ENCODE results near the gene CXCL16. TPM values are rescaled to one million over a fixed set of nuclear protein-coding genes. Genes with fewer than 3 reads are reported as not detected.

The CXCL16 gene
- total RNA-seq, 1 donor from 2014 or later, result 2.2 TPM

DNA sequence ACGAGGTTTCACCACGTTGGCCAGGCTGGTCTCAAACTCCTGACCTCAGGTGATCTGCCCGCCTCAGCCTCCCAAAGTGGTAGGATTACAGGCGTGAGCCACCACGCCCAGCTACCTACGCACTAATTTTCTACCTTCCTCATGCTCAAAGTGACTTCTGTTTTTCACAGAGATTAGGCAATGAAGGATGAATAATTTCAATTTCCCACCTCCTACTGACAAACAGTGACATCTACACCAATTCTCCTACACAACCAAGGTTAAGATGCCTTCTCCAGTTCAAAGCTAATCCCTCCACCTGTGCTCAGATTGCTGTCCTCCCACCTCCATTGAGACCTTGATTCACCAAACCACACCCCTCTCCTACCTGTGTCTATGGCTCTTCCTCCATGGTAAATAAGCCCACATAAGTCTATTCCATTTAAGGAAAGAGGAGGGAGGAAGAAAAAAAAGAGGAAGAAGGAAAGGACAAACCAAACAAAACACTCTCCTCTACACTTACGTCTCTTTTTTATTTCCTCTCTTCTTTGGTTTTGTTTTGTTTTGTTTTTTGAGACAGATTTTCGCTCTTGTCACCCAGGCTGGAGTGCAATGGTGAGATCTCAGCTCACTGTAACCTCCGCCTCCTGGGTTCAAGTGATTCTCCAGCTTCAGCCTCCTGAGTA lies 13.9 kb downstream of the CXCL16 start:
- Mint-ChIP-seq H3K27me3 (ENCODE audit: low read depth, unreplicated experiment) (peaks cover 8% of the 10 kb centered on the region), H3K4me3 (ENCODE audit: unreplicated experiment) (no peak overlapping the region), H3K4me1 (ENCODE audit: low read depth, unreplicated experiment) (no peaks in the 10 kb centered on the region), H3K36me3 (ENCODE audit: low read depth, unreplicated experiment) (no peaks in the 10 kb centered on the region), H3K9me3 (ENCODE audit: unreplicated experiment) (no peaks in the 10 kb centered on the region), H3K27ac (ENCODE audit: unreplicated experiment) (no peak overlapping the region)
- Histone ChIP-seq H3K27me3 (ENCODE audit: insufficient read depth, low read length) (no peaks in the 10 kb centered on the region), H3K9me3 (ENCODE audit: insufficient read depth, low read depth, low read length) (no peaks in the 10 kb centered on the region), H3K79me2 (ENCODE audit: insufficient read depth, low read length) (no peaks in the 10 kb centered on the region), H3K9ac (ENCODE audit: low read length) (no peak overlapping the region), H4K20me1 (ENCODE audit: insufficient read depth, low read length) (no peaks in the 10 kb centered on the region), H3K36me3 (ENCODE audit: insufficient read depth, low read length) (no peaks in the 10 kb centered on the region), H3K4me1 (ENCODE audit: insufficient read depth, low read length) (peaks cover 9% of the 10 kb centered on the region), H3K27ac (ENCODE audit: low read depth, low read length) (no peak overlapping the region), H3K4me3 (ENCODE audit: insufficient read depth, low read depth, low read length) (no peak overlapping the region), H3K4me2 (ENCODE audit: low read length) (no peak overlapping the region), H2AFZ (ENCODE audit: low read depth, low read length) (no peak overlapping the region)
- FAIRE-seq, result no peak
- DNase-seq (ENCODE audit: low read depth), result no peak
- no peak for TF ChIP-seq EZH2 (IDR thresholded peaks at IDR 0.05; ENCODE audit: insufficient read depth, low read length)
- TF ChIP-seq, protein P1, sequence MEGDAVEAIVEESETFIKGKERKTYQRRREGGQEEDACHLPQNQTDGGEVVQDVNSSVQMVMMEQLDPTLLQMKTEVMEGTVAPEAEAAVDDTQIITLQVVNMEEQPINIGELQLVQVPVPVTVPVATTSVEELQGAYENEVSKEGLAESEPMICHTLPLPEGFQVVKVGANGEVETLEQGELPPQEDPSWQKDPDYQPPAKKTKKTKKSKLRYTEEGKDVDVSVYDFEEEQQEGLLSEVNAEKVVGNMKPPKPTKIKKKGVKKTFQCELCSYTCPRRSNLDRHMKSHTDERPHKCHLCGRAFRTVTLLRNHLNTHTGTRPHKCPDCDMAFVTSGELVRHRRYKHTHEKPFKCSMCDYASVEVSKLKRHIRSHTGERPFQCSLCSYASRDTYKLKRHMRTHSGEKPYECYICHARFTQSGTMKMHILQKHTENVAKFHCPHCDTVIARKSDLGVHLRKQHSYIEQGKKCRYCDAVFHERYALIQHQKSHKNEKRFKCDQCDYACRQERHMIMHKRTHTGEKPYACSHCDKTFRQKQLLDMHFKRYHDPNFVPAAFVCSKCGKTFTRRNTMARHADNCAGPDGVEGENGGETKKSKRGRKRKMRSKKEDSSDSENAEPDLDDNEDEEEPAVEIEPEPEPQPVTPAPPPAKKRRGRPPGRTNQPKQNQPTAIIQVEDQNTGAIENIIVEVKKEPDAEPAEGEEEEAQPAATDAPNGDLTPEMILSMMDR (IDR thresholded peaks at IDR 0.05; ENCODE audit: insufficient read depth, low read depth, low read length), result no peak

DNA sequence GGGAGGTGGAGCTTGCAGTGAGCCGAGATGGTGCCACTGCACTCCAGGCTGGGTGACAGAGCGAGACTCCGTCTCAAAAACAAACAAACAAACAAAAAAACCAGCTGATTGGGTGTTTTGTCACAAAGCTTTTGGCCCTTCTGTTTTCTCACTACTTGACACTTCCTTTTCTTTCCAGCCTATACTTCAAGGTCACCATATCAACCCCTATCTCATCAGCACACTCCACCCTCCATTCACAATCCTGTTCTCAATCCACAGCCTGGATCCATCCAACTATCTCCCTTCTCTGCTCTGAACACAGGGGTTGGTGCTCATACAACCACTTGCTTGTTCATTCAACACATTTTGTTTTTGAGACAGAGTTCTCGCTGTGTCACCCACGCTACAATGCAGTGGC lies 15.1 kb downstream of the CXCL16 start:
- Histone ChIP-seq H3K4me2 (ENCODE audit: low read length) (no peak overlapping the region), H3K9ac (ENCODE audit: low read length) (no peak overlapping the region), H3K4me3 (ENCODE audit: insufficient read depth, low read depth, low read length) (no peak overlapping the region), H3K27ac (ENCODE audit: low read depth, low read length) (no peak overlapping the region), H3K4me1 (ENCODE audit: insufficient read depth, low read length) (peaks cover 9% of the 10 kb centered on the region), H4K20me1 (ENCODE audit: insufficient read depth, low read length) (no peaks in the 10 kb centered on the region), H2AFZ (ENCODE audit: low read depth, low read length) (no peak overlapping the region), H3K9me3 (ENCODE audit: insufficient read depth, low read depth, low read length) (no peaks in the 10 kb centered on the region), H3K36me3 (ENCODE audit: insufficient read depth, low read length) (no peaks in the 10 kb centered on the region), H3K27me3 (ENCODE audit: insufficient read depth, low read length) (no peaks in the 10 kb centered on the region), H3K79me2 (ENCODE audit: insufficient read depth, low read length) (no peaks in the 10 kb centered on the region)
- DNase-seq (ENCODE audit: low read depth) (no peak), FAIRE-seq (no peak)
- TF ChIP-seq, protein P1 (IDR thresholded peaks at IDR 0.05; ENCODE audit: insufficient read depth, low read depth, low read length), result no peak
- TF ChIP-seq EZH2 (IDR thresholded peaks at IDR 0.05; ENCODE audit: insufficient read depth, low read length), result no peak
- Mint-ChIP-seq H3K27me3 (ENCODE audit: low read depth, unreplicated experiment) (peaks cover 8% of the 10 kb centered on the region), H3K27ac (ENCODE audit: unreplicated experiment) (no peak overlapping the region), H3K36me3 (ENCODE audit: low read depth, unreplicated experiment) (peaks cover 2% of the 10 kb centered on the region), H3K4me3 (ENCODE audit: unreplicated experiment) (no peak overlapping the region), H3K9me3 (ENCODE audit: unreplicated experiment) (peaks cover under 1% of the 10 kb centered on the region), H3K4me1 (ENCODE audit: low read depth, unreplicated experiment) (no peaks in the 10 kb centered on the region)

DNA sequence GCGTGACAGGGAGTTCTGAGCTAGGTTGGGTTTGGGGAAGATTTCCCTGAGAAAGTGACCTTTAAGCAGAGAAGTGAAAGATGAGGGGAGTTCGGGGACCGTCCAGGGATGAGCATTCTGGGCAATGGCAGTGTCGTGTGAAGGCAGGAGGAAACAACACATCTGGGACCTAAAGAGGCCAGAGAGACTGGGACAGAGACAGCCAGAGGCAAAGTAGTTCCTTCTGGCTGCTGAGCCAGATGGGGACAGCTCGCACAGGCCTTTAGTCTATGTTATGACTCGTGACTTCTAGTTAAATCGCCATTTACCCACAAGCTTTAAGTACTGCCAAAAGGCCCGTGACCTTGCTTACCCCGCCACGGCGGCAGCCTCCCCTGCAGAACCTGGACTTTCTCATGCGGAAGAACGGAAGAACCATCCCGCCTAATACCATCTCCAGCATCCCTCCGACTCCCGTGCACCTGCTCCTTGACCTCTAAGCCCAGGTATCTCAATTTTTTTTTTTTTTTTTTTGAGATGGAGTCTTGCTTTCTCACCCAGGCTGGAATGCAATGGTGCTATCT lies 17.0 kb downstream of the CXCL16 start:
- Mint-ChIP-seq H3K36me3 (ENCODE audit: low read depth, unreplicated experiment) (peaks cover 6% of the 10 kb centered on the region), H3K4me1 (ENCODE audit: low read depth, unreplicated experiment) (no peaks in the 10 kb centered on the region), H3K4me3 (ENCODE audit: unreplicated experiment) (peak overlapping the region; percentile 37), H3K9me3 (ENCODE audit: unreplicated experiment) (peaks cover 3% of the 10 kb centered on the region), H3K27me3 (ENCODE audit: low read depth, unreplicated experiment) (peaks cover 8% of the 10 kb centered on the region), H3K27ac (ENCODE audit: unreplicated experiment) (no peak overlapping the region)
- Histone ChIP-seq H3K27me3 (ENCODE audit: insufficient read depth, low read length) (no peaks in the 10 kb centered on the region), H3K79me2 (ENCODE audit: insufficient read depth, low read length) (no peaks in the 10 kb centered on the region), H4K20me1 (ENCODE audit: insufficient read depth, low read length) (no peaks in the 10 kb centered on the region), H3K9me3 (ENCODE audit: insufficient read depth, low read depth, low read length) (no peaks in the 10 kb centered on the region), H2AFZ (ENCODE audit: low read depth, low read length) (no peak overlapping the region), H3K4me2 (ENCODE audit: low read length) (no peak overlapping the region), H3K9ac (ENCODE audit: low read length) (no peak overlapping the region), H3K27ac (ENCODE audit: low read depth, low read length) (no peak overlapping the region), H3K4me1 (ENCODE audit: insufficient read depth, low read length) (peaks cover 9% of the 10 kb centered on the region), H3K4me3 (ENCODE audit: insufficient read depth, low read depth, low read length) (no peak overlapping the region), H3K36me3 (ENCODE audit: insufficient read depth, low read length) (no peaks in the 10 kb centered on the region)
- no peak for TF ChIP-seq EZH2 (IDR thresholded peaks at IDR 0.05; ENCODE audit: insufficient read depth, low read length)
- TF ChIP-seq, protein P1 (IDR thresholded peaks at IDR 0.05; ENCODE audit: insufficient read depth, low read depth, low read length), result no peak
- FAIRE-seq (no peak), DNase-seq (ENCODE audit: low read depth) (no peak)

Data from astrocyte (in vitro differentiated cells and primary cell).